Rectal smooth muscle tissue (tissue), 1 donor: ENCODE data around the gene MAT1A.
"Not testable (repeated sequence)": the region's sequence is repeated elsewhere in the genome, so short reads cannot be mapped to it uniquely, and the experiment has no call there.

Source experiments
- H3K27ac ChIP-seq: one replicate; pipeline ENCODE4 v1.7.0; 2013; ENCODE audit warnings: low read depth, low read length, inconsistent platforms
- H3K27me3 ChIP-seq: one replicate; pipeline ENCODE4 v1.7.0; 2013; ENCODE audit warnings: low read length; ENCODE audit not compliant: control insufficient read depth, insufficient read depth
- H3K36me3 ChIP-seq: one replicate; pipeline ENCODE4 v1.7.0; 2013; ENCODE audit warnings: low read length; ENCODE audit not compliant: control insufficient read depth, insufficient read depth
- H3K4me1 ChIP-seq: one replicate; pipeline ENCODE4 v1.7.0; 2013; ENCODE audit warnings: low read length; ENCODE audit not compliant: control insufficient read depth, insufficient read depth
- H3K4me3 ChIP-seq: one replicate; pipeline ENCODE4 v1.7.0; 2013; ENCODE audit warnings: low read length
- H3K9ac ChIP-seq: one replicate; pipeline ENCODE4 v1.7.0; 2013; ENCODE audit warnings: low read length

The MAT1A gene

DNA sequence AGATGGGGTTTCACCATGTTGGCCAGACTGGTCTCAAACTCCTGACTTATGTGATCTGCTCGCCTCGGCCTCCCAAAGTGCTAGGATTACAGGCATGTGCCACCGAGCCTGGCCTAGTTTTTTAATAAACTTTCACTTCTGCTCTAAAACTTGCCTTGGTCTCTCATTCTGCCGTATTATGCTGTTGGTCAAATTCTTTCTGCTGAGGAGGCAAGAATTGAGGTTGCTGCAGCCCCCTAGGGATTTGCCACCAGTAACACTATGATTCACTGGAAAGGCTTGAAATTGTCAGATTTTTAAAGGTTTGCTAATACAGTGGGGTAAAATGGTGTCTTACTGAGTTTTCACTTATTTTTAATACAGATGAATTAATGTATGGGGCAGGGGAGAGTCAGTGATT lies 62.7 kb downstream of the MAT1A start:
- H3K27ac ChIP-seq, H3K36me3 ChIP-seq, H3K27me3 ChIP-seq, H3K9ac ChIP-seq, H3K4me1 ChIP-seq, H3K4me3 ChIP-seq: not testable (repeated sequence)

DNA sequence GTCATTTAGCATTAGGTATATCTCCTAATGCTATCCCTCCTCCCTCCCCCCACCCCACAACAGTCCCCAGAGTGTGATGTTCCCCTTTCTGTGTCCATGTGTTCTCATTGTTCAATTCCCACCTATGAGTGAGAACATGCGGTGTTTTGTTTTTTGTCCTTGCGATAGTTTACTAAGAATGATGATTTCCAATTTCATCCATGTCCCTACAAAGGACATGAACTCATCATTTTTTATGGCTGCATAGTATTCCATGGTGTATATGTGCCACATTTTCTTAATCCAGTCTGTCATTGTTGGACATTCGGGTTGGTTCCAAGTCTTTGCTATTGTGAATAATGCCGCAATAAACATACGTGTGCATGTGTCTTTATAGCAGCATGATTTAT lies 66.4 kb downstream of the MAT1A start:
- not testable (repeated sequence) for H3K27ac ChIP-seq, H3K4me3 ChIP-seq, H3K9ac ChIP-seq, H3K4me1 ChIP-seq, H3K36me3 ChIP-seq, H3K27me3 ChIP-seq
